ENCODE results near the gene PSPN. TPM values are rescaled to one million over a fixed set of nuclear protein-coding genes. Genes with fewer than 3 reads are reported as not detected.
"Not testable (repeated sequence)": the region's sequence is repeated elsewhere in the genome, so short reads cannot be mapped to it uniquely, and the experiment has no call there.

The PSPN gene
- total RNA-seq, 1 experiment from 2014 or later: 1.0 TPM

DNA sequence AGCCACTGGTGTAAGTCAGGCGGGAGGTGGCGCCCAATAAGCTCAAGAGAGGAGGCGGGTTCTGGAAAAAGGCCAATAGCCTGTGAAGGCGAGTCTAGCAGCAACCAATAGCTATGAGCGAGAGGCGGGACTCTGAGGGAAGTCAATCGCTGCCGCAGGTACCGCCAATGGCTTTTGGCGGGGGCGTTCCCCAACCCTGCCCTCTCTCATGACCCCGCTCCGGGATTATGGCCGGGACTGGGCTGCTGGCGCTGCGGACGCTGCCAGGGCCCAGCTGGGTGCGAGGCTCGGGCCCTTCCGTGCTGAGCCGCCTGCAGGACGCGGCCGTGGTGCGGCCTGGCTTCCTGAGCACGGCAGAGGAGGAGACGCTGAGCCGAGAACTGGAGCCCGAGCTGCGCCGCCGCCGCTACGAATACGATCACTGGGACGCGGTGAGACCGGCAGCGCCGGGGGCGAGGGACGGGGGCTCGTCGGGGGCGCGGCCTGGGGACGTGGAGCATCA, 3.1 kb downstream of the PSPN start, which contains the start of gene ALKBH7:
Gene ALKBH7, plus strand, starts transcription at position 201 of the 502 bp plus-strand sequence. Its CDS starts 27 bp downstream, at position 228.
- Histone ChIP-seq H2AFZ (ENCODE audit: low read length) (peak within 1 kb of the TSS; percentile 92), H3K36me3 (ENCODE audit: insufficient read depth, low read length) (peaks cover 5% of the 10 kb centered on the region; the same call in 1 of the 2 replicates), H3K4me1 (ENCODE audit: low read length) (peaks cover 9% of the 10 kb centered on the region), H3K9me2 (replicated peaks; ENCODE audit: insufficient read depth, low read length) (no peaks in the 10 kb centered on the region), H3K27me3 (ENCODE audit: low read length) (no peaks in the 10 kb centered on the region), H3K27ac (ENCODE audit: low read length) (peak within 1 kb of the TSS; percentile 89), H3K9me3 (ENCODE audit: low read length) (no peaks in the 10 kb centered on the region), H3K4me2 (ENCODE audit: low read depth, low read length, poor library complexity, severe bottlenecking) (peak within 1 kb of the TSS; percentile 83), H3K79me2 (ENCODE audit: low read length) (peaks cover 5% of the 10 kb centered on the region; the same call in 1 of the 2 replicates), H3K4me3 (ENCODE audit: low read length) (peak within 1 kb of the TSS; percentile 91), H3K9ac (ENCODE audit: low read length) (peak within 1 kb of the TSS; percentile 95), H4K20me1 (ENCODE audit: insufficient read depth, low read depth, low read length) (no peaks in the 10 kb centered on the region)
- peak; percentile 100 for DNase-seq

DNA sequence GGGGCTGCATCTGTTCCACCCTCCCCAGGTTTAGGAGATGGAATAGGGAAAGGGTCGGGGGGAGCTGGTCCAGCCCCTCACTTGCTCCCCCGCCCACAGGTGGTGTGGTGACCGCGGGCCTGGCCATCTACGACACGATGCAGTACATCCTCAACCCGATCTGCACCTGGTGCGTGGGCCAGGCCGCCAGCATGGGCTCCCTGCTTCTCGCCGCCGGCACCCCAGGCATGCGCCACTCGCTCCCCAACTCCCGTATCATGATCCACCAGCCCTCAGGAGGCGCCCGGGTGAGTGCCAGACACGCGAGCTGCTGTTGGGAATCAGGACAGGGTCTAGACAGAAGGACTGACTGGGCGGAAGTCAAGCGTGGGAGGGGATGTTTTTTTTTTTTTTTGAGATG, 11.4 kb downstream of the PSPN start:
- Histone ChIP-seq H3K9ac (ENCODE audit: low read length) (no peak overlapping the region), H3K79me2 (ENCODE audit: low read length) (peaks cover 21% of the 10 kb centered on the region), H3K4me1 (ENCODE audit: low read length) (peaks cover 7% of the 10 kb centered on the region), H3K4me3 (ENCODE audit: low read length) (no peak overlapping the region), H4K20me1 (ENCODE audit: insufficient read depth, low read depth, low read length) (no peaks in the 10 kb centered on the region), H3K36me3 (ENCODE audit: insufficient read depth, low read length) (peaks cover 17% of the 10 kb centered on the region), H3K4me2 (ENCODE audit: low read depth, low read length, poor library complexity, severe bottlenecking) (no peak overlapping the region), H3K27me3 (ENCODE audit: low read length) (no peaks in the 10 kb centered on the region), H3K27ac (ENCODE audit: low read length) (no peak overlapping the region), H2AFZ (ENCODE audit: low read length) (no peak overlapping the region), H3K9me3 (ENCODE audit: low read length) (no peaks in the 10 kb centered on the region), H3K9me2 (replicated peaks; ENCODE audit: insufficient read depth, low read length) (no peaks in the 10 kb centered on the region)
- no peak for DNase-seq

DNA sequence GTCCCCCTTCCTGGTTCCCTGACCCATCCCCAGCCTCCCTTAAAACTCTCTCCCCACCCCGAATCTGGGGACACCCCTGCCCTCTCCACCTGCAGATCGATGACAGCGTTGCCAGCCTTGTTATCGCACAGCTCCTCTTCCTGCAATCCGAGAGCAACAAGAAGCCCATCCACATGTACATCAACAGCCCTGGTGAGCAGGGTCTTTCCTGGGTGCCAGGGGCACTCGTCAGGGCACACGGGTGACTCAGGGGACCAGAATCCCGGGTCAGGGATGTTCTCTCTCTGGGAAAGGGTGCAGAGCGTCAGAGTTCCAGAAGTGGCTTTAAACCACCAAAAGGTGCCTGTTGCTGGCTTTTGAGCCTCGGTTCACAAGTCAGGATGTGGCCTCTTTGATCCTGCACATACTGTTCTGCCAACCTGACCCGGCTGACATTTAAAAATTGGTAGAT, 13.4 kb downstream of the PSPN start:
- peak overlapping the region; percentile 26; the same call in 1 of the 2 replicates for H2AFZ ChIP-seq (ENCODE audit: low read length)
- peak; percentile 46 for DNase-seq
- H3K9ac ChIP-seq (ENCODE audit: low read length): peak overlapping the region; percentile 90

DNA sequence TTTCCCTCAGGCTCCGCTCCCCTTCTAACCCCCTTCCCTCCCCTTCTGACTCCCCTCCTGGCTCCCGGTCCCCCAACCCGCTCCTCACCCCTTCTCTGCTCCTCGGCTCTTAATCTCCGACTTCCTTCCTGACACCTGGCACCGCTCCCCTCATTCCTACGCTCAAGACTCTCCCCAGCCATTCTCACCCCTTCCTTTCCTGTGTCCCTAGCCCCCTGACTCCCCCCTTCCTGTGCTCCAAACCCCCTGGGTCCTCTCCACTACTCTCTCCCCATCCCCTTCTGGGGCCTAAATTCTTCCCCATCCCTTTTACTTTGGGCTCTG, 13.7 kb downstream of the PSPN start:
- Histone ChIP-seq H3K4me3 (ENCODE audit: low read length) (peak overlapping the region; percentile 92), H3K9ac (ENCODE audit: low read length) (peak overlapping the region; percentile 90), H2AFZ (ENCODE audit: low read length) (peak overlapping the region; percentile 26), H3K79me2 (ENCODE audit: low read length) (peaks cover 21% of the 10 kb centered on the region), H3K4me2 (ENCODE audit: low read depth, low read length, poor library complexity, severe bottlenecking) (peak overlapping the region; percentile 98), H3K9me3 (ENCODE audit: low read length) (no peaks in the 10 kb centered on the region), H3K36me3 (ENCODE audit: insufficient read depth, low read length) (peaks cover 12% of the 10 kb centered on the region), H3K27me3 (ENCODE audit: low read length) (no peaks in the 10 kb centered on the region), H3K9me2 (replicated peaks; ENCODE audit: insufficient read depth, low read length) (no peaks in the 10 kb centered on the region), H3K4me1 (ENCODE audit: low read length) (peaks cover 7% of the 10 kb centered on the region), H3K27ac (ENCODE audit: low read length) (peak overlapping the region; percentile 55), H4K20me1 (ENCODE audit: insufficient read depth, low read depth, low read length) (no peaks in the 10 kb centered on the region)
- DNase-seq: no peak

More for the DNA sequence above, 13.4 kb downstream of the PSPN start:
- Histone ChIP-seq H3K4me1 (ENCODE audit: low read length) (peaks cover 7% of the 10 kb centered on the region), H3K4me3 (ENCODE audit: low read length) (peak overlapping the region; percentile 92), H3K36me3 (ENCODE audit: insufficient read depth, low read length) (peaks cover 12% of the 10 kb centered on the region), H3K9me2 (replicated peaks; ENCODE audit: insufficient read depth, low read length) (no peaks in the 10 kb centered on the region), H3K27ac (ENCODE audit: low read length) (peak overlapping the region; percentile 55), H4K20me1 (ENCODE audit: insufficient read depth, low read depth, low read length) (no peaks in the 10 kb centered on the region), H3K27me3 (ENCODE audit: low read length) (no peaks in the 10 kb centered on the region), H3K79me2 (ENCODE audit: low read length) (peaks cover 21% of the 10 kb centered on the region), H3K4me2 (ENCODE audit: low read depth, low read length, poor library complexity, severe bottlenecking) (peak overlapping the region; percentile 98), H3K9me3 (ENCODE audit: low read length) (no peaks in the 10 kb centered on the region)

DNA sequence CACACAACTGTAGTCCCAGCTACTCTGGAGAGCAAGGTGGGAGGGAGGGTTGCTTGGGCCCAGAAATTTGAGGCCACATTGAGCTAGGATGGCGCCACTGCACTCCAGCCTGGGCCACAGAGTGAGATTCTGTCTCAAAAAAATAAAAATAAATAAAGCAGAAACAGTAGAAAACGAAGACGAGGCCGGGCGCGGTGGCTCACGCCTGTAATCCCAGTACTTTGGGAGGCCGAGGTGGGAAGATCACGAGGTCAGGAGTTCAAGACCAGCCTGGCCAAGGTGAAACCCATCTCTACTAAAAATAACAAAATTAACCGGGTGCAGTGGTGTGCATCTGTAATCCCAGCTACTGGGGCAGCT, 14.9 kb downstream of the PSPN start:
- H3K9me2 ChIP-seq (replicated peaks; ENCODE audit: insufficient read depth, low read length); H3K27ac ChIP-seq (ENCODE audit: low read length); H3K4me1 ChIP-seq (ENCODE audit: low read length); H2AFZ ChIP-seq (ENCODE audit: low read length); H3K27me3 ChIP-seq (ENCODE audit: low read length); H3K9me3 ChIP-seq (ENCODE audit: low read length); DNase-seq; H3K36me3 ChIP-seq (ENCODE audit: insufficient read depth, low read length); H3K4me2 ChIP-seq (ENCODE audit: low read depth, low read length, poor library complexity, severe bottlenecking); H4K20me1 ChIP-seq (ENCODE audit: insufficient read depth, low read depth, low read length): not testable (repeated sequence)
- peak overlapping the region; percentile 45; the same call in 1 of the 2 replicates for H3K4me3 ChIP-seq (ENCODE audit: low read length)
- 0 out of 2 replicates have a peak overlapping the region, but pooled peaks have one; percentile 24 for H3K9ac ChIP-seq (ENCODE audit: low read length)
- H3K79me2 ChIP-seq (ENCODE audit: low read length): peaks cover 21% of the 10 kb centered on the region

DNA sequence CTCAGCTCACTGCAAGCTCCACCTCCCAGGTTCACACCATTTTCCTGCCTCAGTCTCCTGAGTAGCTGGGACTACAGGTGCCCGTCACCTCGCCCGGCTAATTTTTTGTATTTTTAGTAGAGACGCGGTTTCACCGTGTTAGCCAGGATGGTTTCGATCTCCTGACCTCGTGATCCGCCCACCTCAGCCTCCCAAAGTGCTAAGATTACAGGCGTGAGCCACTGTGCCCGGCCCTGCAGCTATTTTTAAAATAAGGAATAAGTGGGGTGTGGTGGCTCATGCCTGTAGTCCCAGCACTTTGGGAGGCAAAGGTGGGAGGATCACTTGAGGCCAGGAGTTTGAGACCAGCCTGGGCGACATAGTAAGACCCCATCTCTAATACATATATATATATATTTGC, 15.3 kb downstream of the PSPN start:
- not testable (repeated sequence) for H3K4me3 ChIP-seq (ENCODE audit: low read length); H3K9me2 ChIP-seq (replicated peaks; ENCODE audit: insufficient read depth, low read length); H2AFZ ChIP-seq (ENCODE audit: low read length); H4K20me1 ChIP-seq (ENCODE audit: insufficient read depth, low read depth, low read length); H3K36me3 ChIP-seq (ENCODE audit: insufficient read depth, low read length); H3K4me2 ChIP-seq (ENCODE audit: low read depth, low read length, poor library complexity, severe bottlenecking); H3K4me1 ChIP-seq (ENCODE audit: low read length); H3K27ac ChIP-seq (ENCODE audit: low read length); DNase-seq; H3K27me3 ChIP-seq (ENCODE audit: low read length); H3K9ac ChIP-seq (ENCODE audit: low read length); H3K9me3 ChIP-seq (ENCODE audit: low read length)
- H3K79me2 ChIP-seq (ENCODE audit: low read length): peaks cover 21% of the 10 kb centered on the region

DNA sequence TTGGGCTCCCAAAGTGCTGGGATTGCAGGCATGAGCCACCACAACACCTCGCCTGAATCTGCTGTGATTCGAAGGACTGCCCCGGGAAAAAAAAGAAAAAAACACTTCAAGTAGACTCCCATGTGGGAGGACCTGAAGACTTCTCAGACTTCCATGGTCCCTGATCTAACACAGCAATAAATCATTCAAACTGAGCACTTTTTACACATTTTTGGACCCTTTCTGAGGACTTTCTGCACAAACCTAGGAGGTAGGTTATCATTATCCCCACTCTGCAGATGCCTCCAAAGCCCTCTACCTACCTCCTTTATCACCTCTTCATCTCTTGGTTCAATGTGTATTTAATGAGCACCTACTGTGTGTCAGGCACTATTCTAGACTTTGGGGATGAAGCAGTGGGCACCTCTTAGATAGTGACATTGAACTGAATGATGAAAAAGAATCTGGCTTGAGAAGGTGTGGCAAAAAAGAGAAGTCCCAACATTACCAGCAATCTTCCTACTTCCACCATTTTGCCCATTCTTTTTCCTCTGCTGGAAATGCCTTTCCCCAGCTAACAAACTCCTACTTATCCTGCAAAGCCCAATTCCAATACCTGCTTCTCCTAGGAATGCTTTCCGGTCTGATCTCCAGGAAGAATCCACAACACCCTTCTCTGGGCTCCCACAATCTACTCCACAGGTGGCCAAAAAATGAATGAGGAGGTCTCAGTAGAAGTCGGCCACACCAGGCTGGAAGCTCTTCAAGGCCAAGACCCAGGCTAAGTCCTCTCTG, 16.0 kb downstream of the PSPN start:
- Histone ChIP-seq H4K20me1 (ENCODE audit: insufficient read depth, low read depth, low read length) (no peaks in the 10 kb centered on the region), H3K79me2 (ENCODE audit: low read length) (peaks cover 21% of the 10 kb centered on the region), H3K27me3 (ENCODE audit: low read length) (no peaks in the 10 kb centered on the region), H3K4me1 (ENCODE audit: low read length) (peaks cover 7% of the 10 kb centered on the region), H3K27ac (ENCODE audit: low read length) (no peak overlapping the region), H3K9ac (ENCODE audit: low read length) (no peak overlapping the region), H3K4me3 (ENCODE audit: low read length) (no peak overlapping the region), H2AFZ (ENCODE audit: low read length) (no peak overlapping the region), H3K9me3 (ENCODE audit: low read length) (no peaks in the 10 kb centered on the region), H3K9me2 (replicated peaks; ENCODE audit: insufficient read depth, low read length) (no peaks in the 10 kb centered on the region), H3K4me2 (ENCODE audit: low read depth, low read length, poor library complexity, severe bottlenecking) (no peak overlapping the region), H3K36me3 (ENCODE audit: insufficient read depth, low read length) (peaks cover 2% of the 10 kb centered on the region; the same call in 1 of the 2 replicates)
- DNase-seq: no peak

DNA sequence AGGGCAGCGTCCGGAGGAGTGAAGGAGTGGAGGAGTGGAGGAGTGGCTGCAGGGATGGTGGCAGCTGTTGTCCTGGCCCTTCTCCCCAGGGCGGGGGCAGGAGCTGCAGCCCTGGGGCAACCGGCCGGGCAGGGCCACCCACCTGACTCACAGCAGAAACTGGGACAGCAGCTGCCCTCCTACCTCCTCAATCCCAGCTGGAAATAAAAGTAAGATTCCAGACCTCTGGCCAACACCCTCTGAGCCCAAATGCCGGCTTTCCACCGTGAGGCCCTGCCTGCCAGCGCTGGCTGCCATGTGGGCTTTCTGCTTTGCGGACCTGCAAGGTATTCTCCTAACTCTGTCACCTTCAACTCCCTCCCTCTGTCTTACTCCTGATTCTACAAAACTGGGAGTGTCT, 17.7 kb downstream of the PSPN start:
- Histone ChIP-seq H4K20me1 (ENCODE audit: insufficient read depth, low read depth, low read length) (no peaks in the 10 kb centered on the region), H3K4me2 (ENCODE audit: low read depth, low read length, poor library complexity, severe bottlenecking) (no peak overlapping the region), H2AFZ (ENCODE audit: low read length) (no peak overlapping the region), H3K4me1 (ENCODE audit: low read length) (peaks cover 7% of the 10 kb centered on the region), H3K9me2 (replicated peaks; ENCODE audit: insufficient read depth, low read length) (no peaks in the 10 kb centered on the region), H3K36me3 (ENCODE audit: insufficient read depth, low read length) (no peaks in the 10 kb centered on the region), H3K4me3 (ENCODE audit: low read length) (no peak overlapping the region), H3K27me3 (ENCODE audit: low read length) (no peaks in the 10 kb centered on the region), H3K27ac (ENCODE audit: low read length) (no peak overlapping the region), H3K9ac (ENCODE audit: low read length) (no peak overlapping the region), H3K9me3 (ENCODE audit: low read length) (no peaks in the 10 kb centered on the region), H3K79me2 (ENCODE audit: low read length) (peaks cover 15% of the 10 kb centered on the region)
- DNase-seq: no peak
